CD4-positive, alpha-beta T cell treated with Interleukin-15 for 1 hour (primary cell): ENCODE measurements around the gene GALNT4.

Experiments
- DNase-seq: peaks from one replicate; pipeline ENCODE4 v3.0.0-alpha.2; 2020

Gene GALNT4

DNA sequence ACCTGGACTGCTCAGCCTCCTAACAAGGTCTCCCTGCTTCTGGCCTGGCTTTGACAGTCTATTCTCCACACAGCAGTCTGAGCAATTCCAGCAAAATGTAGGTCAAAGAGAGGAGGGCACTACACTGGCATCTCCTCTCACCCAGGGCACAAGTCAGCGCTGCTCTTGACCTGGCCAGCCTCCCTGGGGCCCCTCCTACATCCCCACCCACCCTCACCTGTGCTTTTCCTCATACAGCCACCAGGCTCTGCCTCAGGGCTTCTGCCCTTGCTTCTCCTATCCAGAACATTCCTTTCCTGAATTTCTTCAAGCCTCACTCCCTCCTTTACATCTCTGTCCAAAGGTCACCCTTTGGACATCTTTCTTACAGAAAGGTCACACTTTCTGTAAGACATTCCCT lies 33.7 kb downstream of the GALNT4 start:
- no peak for DNase-seq

DNA sequence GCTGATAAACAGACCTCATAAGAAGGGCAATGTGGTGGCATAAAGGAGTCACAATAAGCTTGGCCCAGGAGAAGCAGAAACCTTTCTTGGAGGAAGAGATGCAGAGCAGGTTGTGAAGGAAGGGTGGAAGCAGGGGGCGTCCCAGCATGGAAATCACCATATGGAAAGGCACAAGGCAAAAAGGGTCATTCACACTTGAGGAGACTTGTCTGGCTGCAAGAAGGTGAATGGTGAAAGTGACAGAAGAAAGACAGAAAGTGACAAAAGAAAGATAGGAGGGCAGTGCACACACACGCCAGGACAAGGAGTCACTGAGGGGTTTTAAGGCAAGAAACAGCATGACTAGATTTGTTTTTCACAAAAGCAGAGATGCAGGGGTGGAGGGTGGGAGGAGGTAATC lies 38.3 kb downstream of the GALNT4 start:
- DNase-seq, result no peak

DNA sequence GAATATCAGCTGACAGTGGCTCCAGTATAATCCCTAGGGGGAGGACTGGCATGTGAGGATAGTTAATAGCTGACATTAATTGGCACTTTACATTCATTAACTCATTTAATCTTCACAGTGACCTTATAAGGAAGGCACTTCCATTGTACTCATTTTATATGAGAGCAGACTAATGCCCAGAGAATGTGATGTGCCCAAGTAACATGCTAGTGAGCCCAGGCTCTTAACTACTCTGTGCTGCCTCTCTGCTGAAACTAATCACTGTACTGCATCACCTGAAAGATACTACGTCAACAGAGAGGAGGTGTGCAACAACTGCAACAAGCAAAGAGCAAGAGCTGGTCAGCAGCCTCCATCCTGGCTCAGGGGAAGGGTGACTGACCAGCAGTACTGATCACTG lies 40.1 kb downstream of the GALNT4 start:
- DNase-seq, result no peak

DNA sequence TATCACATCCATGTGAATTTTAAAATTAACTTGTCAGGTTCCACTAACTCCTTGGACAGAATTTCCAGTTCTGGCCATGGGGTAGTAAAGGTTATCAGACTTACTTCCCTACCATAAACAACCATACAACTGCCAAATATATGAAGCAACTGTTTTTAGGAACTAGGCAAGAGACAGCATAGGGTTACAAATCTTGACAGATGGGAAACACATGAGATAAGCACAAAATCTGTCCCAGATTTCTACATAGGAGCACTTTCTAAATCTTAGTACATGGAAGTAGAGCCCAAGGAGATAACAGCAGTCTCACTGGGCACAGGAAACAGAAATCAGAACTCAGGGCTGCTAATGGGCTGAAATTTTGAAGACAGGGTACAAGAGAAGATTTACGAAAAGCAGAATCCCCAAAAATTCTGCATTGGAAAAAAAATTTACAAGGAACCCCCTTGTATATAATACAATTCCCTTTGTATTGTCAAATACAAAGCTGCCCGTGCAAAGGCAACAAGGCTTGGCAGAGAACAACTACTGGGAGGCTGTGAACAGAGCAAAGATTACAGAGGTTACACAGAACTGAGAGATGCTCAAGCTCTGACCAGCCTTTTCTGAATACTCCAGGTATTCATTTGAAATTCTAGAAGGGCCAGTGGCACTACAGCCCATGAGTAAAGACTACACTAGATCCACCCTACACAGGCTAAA lies 43.2 kb downstream of the GALNT4 start:
- no peak for DNase-seq

DNA sequence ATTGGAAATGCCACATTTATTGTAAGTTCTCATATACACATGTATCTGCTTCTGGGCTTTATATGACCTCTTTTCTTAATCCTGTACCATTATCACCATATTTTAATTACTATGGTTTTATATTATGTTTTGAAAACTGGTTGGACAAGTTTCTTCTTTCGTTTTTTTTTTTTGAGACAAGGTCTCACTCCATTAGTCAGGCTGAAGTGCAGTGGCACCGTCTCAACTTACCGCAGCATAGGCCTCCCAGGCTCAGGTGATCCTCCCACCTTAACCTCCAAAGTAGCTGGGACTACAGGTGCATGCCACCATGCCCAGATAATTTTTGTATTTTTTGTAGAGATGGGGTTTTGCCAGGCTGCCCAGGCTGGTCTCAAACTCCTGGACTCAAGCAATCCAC lies 44.6 kb downstream of the GALNT4 start:
- DNase-seq, result no peak

DNA sequence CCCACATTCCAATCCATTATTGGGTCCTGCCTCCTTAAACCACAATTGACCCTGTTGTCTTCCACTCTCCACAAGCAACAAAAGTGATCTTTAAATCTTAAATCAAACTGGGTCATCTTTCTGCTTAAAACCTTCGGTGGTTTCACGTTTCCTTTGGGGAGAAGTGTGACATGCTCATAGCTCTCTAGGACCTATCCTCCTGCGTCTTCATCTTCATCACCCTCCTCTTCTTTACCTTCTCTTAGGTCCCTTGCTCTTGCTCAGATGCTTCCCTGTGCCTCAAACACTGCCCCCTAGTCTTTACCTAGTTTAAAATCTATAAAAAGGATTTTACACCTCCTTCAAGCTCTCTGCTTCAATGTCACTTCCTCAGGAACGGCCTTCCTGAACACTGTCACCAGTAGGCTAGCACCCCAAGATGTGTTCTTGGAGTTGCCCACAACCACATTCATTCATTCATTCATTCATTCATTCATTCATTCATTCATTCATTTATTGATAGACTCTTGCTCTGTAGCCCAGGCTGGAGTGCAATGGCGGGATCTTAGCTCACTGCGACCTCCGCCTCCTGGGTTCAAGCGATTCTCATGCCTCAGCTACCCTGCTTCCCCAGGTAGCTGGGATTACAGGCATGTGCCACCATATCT lies 46.8 kb downstream of the GALNT4 start:
- no peak for DNase-seq

DNA sequence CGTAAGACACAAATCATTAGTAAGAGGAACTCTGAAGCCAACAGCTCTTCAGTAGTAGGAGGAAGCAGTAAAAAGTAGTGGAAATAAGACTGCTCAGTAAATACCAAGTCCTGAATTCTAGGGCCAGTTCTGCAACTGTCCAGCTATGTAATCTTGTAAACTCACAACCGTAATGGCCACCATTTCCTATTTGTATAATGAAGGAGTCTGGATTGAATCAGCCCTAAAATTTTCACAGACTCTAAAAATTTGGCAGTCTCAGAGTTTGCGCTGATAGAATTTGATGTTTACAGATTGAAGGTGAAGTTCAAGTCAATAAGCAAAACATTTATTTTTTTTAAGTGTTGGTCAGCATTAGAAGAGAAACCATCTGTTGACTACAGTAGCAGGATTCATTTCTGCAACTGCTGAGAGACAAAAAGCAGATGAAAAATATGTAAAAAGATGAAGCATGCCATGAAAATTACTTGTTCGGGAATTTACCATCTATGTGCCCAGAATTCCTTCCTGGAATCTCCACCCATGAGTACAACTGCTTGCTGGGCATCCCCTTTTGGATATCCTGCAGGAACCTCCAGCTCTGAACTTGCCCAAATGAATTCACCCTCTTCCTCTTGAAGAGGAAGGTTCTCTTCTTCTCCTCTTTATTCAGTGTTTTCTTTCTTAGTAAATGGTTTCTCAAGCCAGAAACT lies 47.5 kb downstream of the GALNT4 start:
- no peak for DNase-seq

DNA sequence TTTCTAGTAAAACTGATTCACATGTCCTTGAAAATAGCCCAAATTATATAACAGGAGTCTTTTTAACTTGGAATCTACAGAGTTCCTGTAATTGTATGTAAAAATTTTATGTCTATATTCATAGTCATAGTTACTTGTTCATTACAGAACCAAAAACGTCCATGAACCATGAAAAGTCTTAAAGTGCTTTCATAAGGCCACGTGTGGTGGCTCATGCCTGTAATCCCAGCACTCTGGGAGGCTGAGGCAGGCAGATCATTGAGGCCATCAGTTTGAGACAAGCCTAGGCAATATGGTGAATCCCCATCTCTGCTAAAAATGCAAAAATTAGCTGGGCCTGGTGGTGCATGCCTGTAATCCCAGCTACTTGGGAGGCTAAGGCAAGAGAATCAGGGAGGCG lies 48.4 kb downstream of the GALNT4 start:
- DNase-seq, result no peak

DNA sequence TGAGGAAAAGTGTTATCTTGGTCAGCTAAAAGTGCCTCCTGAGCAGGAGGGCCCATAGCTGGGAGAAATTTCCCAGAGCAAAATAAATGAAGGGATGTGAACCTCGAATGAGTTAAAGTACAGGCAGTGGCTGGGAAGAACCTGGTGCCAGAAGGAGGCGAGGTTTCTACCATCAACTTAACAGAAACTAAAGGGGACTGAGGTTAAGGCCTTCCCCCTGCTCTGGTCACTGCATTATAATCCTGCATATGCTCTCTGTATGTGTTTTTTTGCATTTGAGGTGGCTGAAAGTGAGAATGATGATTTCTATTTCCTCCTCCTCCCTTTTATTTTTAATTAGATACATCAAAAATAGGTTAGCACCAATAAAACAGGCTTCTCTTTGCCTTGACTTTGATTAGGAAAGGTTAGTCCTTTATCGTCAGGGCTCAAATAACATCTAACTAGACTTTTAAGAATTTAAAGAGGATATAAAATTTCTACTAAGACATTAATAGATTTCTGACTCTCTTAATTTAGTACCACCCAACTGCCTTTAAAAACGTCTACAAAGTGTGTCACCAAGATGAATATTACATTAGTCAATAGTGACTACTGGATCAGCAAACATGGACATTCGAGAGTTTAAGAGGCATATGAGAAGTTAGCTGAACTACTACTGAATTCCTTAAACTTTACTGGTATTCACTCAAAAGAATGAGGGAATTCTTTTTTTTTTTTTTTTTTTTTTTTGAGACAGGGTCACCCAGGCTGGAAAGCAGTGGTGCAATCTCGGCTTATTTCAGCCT lies 49.2 kb downstream of the GALNT4 start:
- no peak for DNase-seq

DNA sequence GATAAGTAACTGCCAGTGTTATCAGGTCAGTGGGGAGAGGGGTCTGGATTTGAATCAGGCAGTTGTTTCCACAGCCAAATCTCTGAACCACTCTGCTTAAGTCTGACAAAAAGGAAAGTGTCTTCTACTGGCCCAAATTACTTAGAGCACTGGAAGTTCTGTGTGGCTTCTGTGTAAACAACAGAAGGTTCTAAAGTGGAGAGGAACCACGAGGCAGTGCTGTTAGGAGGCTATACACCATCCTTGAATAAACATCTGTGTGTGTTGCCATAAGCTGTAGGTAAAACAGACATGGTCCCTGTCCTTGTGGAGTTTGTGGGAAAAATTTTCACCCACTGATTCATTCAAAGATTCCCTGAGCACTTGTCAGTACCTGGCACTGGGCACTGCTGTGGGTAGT lies 50.0 kb downstream of the GALNT4 start:
- no peak for DNase-seq
